ENCODE data around the gene RPL13. TPM values are rescaled to one million over a fixed set of nuclear protein-coding genes. Genes with fewer than 3 reads are reported as not detected.

RPL13 gene
- total RNA-seq, 1 experiment from 2014 or later: 2,032 TPM

Other genes with a start within 250 kb of the RPL13 start
- 31.2 and 38.4 TPM in 2 replicates for gene ANKRD11, start 70.1 kb upstream of the RPL13 start, total RNA-seq (2014; rRNA removed; shearing (Covaris generic))
- 50.3 and 79.9 TPM in 2 replicates for gene SPG7, start 52.3 kb upstream of the RPL13 start, total RNA-seq (2014; rRNA removed; shearing (Covaris generic))
- gene CPNE7, start 15.1 kb downstream of the RPL13 start, total RNA-seq (2014; rRNA removed; shearing (Covaris generic)): 1.3 and 2.6 TPM in 2 replicates
- 0.24 and 0.29 TPM in 2 replicates for gene DPEP1, start 53.0 kb downstream of the RPL13 start, total RNA-seq (2014; rRNA removed; shearing (Covaris generic))
- 115 and 120 TPM in 2 replicates for gene CHMP1A, start 97.0 kb downstream of the RPL13 start, total RNA-seq (2014; rRNA removed; shearing (Covaris generic))
- gene SPATA33, start 97.2 kb downstream of the RPL13 start, total RNA-seq (2014; rRNA removed; shearing (Covaris generic)): 5.5 and 9.6 TPM in 2 replicates
- gene CDK10, start 126.0 kb downstream of the RPL13 start, total RNA-seq (2014; rRNA removed; shearing (Covaris generic)): 24.5 and 29.0 TPM in 2 replicates
- 9.5 and 15.1 TPM in 2 replicates for gene SPATA2L, start 141.0 kb downstream of the RPL13 start, total RNA-seq (2014; rRNA removed; shearing (Covaris generic))
- gene VPS9D1, start 160.2 kb downstream of the RPL13 start, total RNA-seq (2014; rRNA removed; shearing (Covaris generic)): 2.8 and 3.5 TPM in 2 replicates
- 6.8 and 11.4 TPM in 2 replicates for gene ZNF276, start 160.9 kb downstream of the RPL13 start, total RNA-seq (2014; rRNA removed; shearing (Covaris generic))